Measurements from ENCODE around the gene SLC3A2. TPM values are rescaled to one million over a fixed set of nuclear protein-coding genes. Genes with fewer than 3 reads are reported as not detected.

SLC3A2 gene
- total RNA-seq, 4 donors from 2014 or later: 69.8 to 206 (median 98.4) TPM

DNA sequence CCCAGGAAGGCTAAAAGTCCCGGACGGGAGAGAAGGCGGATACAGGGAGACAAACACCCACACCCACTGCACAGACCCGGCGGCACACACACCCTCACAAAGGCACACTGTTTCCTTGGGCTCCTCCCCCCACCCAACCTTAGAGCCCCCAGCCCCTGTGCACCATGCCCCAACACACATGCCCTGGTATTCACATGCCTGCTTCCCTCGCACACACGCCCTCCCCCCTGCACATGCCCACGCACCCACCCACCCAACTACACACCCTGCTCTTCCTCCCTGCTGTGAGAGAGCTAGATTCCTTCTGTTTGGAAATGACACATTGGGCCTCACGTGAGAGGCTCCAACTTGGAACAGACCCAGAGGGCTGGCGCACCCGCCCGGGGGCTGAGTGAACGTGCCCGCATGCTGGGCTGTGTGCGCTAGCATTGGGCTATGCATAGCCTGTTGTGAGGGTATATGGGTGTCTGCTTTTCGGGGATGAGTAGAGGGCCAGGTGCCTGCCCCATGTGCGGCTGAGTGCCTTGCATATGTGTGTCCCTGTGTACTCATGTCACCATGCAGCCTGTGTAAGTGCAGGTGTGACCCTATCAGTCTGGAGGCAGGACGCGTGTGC, 41.0 kb downstream of the SLC3A2 start:
- peaks cover 0 to 4% of the 10 kb centered on the region in 2 donors for H3K4me1 ChIP-seq
- intact Hi-C loops (cut with DNase I; ENCODE audit: low total_unique reads): no loop called here
- DNase-seq: no peak
- no peaks in the 10 kb centered on the region for H3K36me3 ChIP-seq
- TF ChIP-seq POLR2A (IDR thresholded peaks at IDR 0.05): no peak
- TF ChIP-seq, protein P1, sequence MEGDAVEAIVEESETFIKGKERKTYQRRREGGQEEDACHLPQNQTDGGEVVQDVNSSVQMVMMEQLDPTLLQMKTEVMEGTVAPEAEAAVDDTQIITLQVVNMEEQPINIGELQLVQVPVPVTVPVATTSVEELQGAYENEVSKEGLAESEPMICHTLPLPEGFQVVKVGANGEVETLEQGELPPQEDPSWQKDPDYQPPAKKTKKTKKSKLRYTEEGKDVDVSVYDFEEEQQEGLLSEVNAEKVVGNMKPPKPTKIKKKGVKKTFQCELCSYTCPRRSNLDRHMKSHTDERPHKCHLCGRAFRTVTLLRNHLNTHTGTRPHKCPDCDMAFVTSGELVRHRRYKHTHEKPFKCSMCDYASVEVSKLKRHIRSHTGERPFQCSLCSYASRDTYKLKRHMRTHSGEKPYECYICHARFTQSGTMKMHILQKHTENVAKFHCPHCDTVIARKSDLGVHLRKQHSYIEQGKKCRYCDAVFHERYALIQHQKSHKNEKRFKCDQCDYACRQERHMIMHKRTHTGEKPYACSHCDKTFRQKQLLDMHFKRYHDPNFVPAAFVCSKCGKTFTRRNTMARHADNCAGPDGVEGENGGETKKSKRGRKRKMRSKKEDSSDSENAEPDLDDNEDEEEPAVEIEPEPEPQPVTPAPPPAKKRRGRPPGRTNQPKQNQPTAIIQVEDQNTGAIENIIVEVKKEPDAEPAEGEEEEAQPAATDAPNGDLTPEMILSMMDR (IDR thresholded peaks at IDR 0.05): no peak
- peaks cover 20% of the 10 kb centered on the region in 2 donors for H3K27me3 ChIP-seq
- no peaks in the 10 kb centered on the region for H3K9me3 ChIP-seq
- no peak overlapping the region for H3K27ac ChIP-seq
- H3K4me3 ChIP-seq: no peak overlapping the region

DNA sequence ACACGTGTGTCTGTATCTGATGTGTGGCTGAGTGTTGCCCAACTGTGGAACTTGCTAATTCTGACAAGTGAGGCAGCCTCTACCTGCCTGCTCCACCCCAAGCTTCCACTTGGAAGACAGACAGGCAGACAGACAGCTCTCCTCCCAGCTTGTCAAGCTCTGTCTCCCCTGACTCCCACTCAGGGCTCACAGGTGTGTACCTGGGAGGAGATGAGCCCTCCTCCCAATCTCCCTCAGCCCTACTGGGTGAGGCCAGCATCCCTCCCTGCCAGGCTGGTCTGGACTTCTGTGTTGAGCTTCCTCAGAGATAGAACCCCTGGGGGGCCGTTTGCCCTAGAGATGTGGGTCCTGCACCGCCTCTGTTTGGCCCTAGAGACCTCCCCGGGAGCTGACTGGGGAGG, 41.5 kb downstream of the SLC3A2 start:
- Histone ChIP-seq H3K27ac (no peak overlapping the region), H3K4me3 (no peak overlapping the region), H3K9me3 (no peaks in the 10 kb centered on the region), H3K36me3 (no peaks in the 10 kb centered on the region), H3K27me3 (peaks cover 20 to 24% of the 10 kb centered on the region in 2 donors), H3K4me1 (peaks cover 0 to 4% of the 10 kb centered on the region in 2 donors)
- intact Hi-C loops (cut with DNase I; ENCODE audit: low total_unique reads): no loop called here
- no peak for DNase-seq
- TF ChIP-seq POLR2A (IDR thresholded peaks at IDR 0.05): no peak

DNA sequence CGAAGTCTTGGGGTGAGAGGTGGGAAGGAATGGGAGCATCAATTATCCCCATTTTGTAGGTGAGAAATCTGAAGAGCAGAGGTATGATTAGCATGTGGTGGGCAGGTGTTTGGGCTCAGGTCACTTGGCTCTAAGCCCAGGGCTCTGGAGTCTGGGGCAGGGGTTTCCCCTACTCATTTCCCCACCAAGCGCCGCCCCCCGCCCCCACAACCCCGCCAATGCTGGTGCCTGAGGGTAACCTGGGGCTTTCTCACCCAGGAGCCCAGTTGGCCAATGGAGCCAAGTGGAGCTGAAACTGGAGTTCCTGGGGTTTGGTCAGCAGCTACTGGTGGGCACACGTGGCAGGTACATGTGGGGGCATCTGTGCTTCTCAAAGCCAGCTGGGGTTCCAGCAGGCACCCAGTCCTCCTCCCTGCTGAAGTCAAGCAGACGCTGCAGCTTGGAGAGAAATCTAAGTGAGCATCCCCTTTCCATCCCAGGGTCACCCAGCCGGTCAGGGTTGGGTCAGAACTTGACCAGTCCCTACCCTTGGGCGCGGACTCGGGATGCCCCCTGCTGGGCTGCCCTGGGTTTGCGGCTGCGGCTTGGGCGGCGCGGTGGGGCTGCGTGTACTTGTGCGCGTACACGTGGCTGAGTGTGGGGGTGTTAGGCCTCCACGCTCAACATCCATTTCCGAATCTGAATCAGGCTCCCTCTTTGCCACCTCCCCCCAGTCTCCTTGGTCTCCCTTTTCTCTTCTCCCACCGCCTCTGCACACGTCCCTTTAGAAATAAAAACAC, 42.1 kb downstream of the SLC3A2 start:
- intact Hi-C loops (cut with DNase I; ENCODE audit: low total_unique reads): no loop called here
- no peak overlapping the region for H3K27ac ChIP-seq
- H3K9me3 ChIP-seq: no peaks in the 10 kb centered on the region
- no peak overlapping the region for H3K4me3 ChIP-seq
- no peaks in the 10 kb centered on the region for H3K36me3 ChIP-seq
- peaks cover 20 to 25% of the 10 kb centered on the region in 2 donors for H3K27me3 ChIP-seq
- DNase-seq: no peak
- peaks cover 0 to 4% of the 10 kb centered on the region in 2 donors for H3K4me1 ChIP-seq
- TF ChIP-seq POLR2A (IDR thresholded peaks at IDR 0.05): no peak
- TF ChIP-seq, protein P1 (IDR thresholded peaks at IDR 0.05): no peak

DNA sequence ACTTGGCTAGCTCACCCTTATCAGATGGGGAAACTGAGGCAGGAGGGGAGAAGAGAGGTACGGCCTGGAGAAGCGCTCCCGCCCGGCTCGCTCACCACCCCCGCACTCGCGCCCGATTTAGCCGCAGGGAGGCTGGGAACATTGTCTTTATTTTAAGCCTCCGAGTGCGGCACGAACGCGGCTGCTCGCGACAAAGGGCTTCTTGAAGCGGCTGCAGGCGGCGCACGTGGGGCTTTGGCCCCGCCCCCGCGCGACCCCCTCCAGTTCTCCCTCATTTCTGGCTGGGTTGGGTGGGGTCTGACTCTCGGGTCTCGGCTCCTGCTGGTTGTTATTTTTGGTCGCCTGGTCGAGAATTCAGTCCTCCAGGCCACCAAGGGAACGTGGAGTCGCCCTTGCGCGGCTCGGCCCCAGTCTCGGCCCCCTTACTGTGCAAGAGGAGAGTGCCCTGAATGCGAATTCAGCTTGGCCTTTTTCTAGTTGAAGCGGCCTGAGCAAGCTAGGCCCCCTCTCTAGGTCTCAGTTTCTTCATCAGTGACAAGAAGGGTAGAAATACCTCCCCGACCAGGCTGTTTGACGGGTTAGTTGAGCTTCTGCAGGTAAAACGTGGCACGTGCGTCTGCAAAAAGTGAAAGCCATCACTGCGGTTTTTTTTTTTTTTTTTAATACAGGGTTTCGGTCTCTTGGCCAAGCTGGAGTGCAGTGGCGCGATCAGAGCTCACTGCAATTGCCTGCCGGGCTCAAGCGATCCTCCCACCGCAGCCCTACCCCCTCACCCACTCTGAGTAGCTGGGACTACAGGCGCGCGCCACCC, 43.1 kb downstream of the SLC3A2 start:
- intact Hi-C loops (cut with DNase I; ENCODE audit: low total_unique reads): no loop called here
- no peaks in the 10 kb centered on the region for H3K36me3 ChIP-seq
- TF ChIP-seq POLR2A (IDR thresholded peaks at IDR 0.05): no peak
- TF ChIP-seq, protein P1 (IDR thresholded peaks at IDR 0.05): no peak
- no peak overlapping the region for H3K4me3 ChIP-seq
- H3K4me1 ChIP-seq: peaks cover 0 to 4% of the 10 kb centered on the region in 2 donors
- H3K27me3 ChIP-seq: peaks cover 20 to 25% of the 10 kb centered on the region in 2 donors
- no peak overlapping the region for H3K27ac ChIP-seq
- no peak for DNase-seq
- no peaks in the 10 kb centered on the region for H3K9me3 ChIP-seq

DNA sequence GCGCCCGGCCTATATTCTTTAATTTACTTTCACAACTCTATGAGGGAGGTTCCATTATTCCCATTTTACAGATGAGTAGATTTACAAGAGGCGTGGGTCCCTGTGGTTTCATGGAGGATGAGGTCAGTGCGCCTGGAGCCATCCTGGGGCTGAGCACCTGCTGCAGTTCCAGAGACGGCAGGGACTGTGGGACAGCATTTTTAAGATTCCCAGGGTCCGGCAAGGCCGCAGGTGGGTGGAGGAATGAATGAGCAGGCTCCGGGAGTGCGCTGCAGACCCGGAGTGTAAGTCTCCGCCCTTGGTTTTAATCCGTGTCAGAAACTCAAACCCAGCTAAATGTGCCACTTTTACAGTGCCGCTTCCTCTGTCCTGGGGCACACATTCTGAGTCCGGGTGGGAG, 44.6 kb downstream of the SLC3A2 start:
- intact Hi-C loops (cut with DNase I; ENCODE audit: low total_unique reads): no loop called here
- peaks cover 0 to 4% of the 10 kb centered on the region in 2 donors for H3K4me1 ChIP-seq

More for the DNA sequence above, 44.6 kb downstream of the SLC3A2 start:
- Histone ChIP-seq H3K27ac (no peak overlapping the region), H3K9me3 (no peaks in the 10 kb centered on the region), H3K4me3 (no peak overlapping the region), H3K27me3 (peaks cover 20 to 25% of the 10 kb centered on the region in 2 donors), H3K36me3 (no peaks in the 10 kb centered on the region)
- no peak for DNase-seq
- TF ChIP-seq, protein P1 (IDR thresholded peaks at IDR 0.05): no peak
- no peak for TF ChIP-seq POLR2A (IDR thresholded peaks at IDR 0.05)

Data from uterus (tissue), 4 donors.